NCI-H2171 (cell line): ENCODE measurements around the gene RSBN1.
"Not testable (repeated sequence)": the region's sequence is repeated elsewhere in the genome, so short reads cannot be mapped to it uniquely, and the experiment has no call there.

ENCODE experiments used
- DNase-seq: peaks from one replicate; lab custom pipeline; 2025; lab: John Stamatoyannopoulos, UW

RSBN1 gene

GRCh38 chr1:113744114-113744513, 68.2 kb downstream of the RSBN1 start:
- no peak for DNase-seq

GRCh38 chr1:113742515-113742914, 69.8 kb downstream of the RSBN1 start:
- DNase-seq: no peak

DNA sequence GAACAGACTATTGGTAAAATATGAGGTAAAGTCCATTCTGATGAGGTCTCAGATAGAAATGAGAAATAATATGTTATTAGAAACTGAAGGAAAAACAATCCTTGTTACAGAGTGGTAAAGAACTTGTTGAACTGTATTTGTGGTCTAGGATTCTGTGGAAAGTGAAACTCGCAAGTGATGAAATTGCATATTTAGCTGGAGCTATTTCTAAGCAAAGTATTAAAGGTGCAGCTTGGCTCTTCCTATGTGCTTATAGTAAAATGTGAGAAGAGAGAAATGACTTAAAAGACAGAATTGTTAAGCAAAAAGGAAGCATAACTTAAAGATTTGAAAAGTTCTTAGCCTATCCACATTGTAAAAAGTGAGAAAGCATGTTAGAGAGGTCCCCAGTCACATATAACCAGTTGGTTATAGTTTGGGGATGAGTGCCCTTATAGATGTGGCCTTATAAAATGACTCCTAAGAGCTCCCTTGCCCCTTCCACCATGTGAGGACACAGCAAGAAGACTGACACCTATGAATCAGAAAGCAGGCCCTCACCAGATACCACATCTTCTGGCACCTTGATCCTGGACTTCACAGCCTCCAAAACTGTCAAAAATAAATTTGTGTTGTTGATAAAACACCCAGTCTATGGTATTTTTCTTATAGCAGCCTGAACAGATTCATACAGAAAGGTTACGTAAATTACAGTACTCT, 77.8 kb downstream of the RSBN1 start:
- DNase-seq: no peak

DNA sequence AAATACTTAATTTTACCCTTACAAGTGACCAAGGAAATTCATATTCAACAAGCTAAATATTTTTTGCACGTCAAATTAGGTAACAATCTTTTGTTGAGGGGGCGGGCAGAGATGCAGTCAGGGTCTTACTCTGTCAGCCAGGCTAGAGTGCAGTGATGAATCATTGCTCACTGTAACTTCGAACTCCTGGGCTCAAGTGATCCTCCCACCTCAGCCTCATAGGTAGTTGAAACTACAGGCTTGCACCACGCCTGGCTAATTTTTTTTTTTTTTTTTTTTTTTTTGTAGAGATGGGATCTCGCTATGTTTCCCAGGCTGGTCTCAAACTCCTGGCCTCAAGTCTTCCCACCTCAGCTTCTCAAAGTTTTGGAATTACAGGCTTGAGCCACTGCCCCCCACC, 79.5 kb downstream of the RSBN1 start:
- no peak for DNase-seq

DNA sequence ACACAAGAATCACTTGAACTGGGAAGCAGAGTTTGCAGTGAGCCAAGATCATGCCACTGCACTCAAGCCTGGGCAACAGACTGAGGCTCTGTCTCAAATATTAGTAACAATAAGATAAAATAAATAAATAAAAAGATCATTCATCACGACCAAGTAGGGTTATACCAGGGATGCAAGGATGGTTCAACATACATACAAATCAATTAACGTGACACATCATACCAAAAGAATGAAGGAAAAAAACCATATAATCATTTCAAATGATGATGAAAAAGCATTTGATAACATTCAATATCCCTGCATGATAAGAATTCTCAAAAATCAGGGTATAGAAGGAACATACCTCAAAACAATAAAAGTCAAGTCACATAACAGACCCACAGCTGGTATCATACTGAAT, 91.3 kb downstream of the RSBN1 start:
- DNase-seq: no peak

DNA sequence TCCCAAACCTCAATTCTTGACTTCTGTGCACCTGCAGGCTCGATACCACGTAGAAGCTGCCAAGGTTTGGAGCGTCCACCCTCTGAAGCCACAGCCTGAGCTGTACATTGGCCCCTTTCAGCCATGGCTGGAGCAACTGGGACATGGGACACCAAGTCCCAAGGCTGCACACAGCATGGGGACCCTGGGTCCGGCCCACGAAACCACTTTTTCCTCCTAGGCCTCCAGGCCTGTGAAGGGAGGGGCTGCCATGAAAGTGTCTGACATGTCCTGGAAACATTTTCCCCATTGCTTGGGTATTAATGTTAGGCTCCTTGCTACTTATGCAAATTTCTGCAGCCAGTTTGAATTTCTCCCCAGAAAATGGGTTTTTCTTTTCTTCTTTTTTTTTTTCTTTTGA, 93.7 kb downstream of the RSBN1 start:
- DNase-seq: not testable (repeated sequence)

DNA sequence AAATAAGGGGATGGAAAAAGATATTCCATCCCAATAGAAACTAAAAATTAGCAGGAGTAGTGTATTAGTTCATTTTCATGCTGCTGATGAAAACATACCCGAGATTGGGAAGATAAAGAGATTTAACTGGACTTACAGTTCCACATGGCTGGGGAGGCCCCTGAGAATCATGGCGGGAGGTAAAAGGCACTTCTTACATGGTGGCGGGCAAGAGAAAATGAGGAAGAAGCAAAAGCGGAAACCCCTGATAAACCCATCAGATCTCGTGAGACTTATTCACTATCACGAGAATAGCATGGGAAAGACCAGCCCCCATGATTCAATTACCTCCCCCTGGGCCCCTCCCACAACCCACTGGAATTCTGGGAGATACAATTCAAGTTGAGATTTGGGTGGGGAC, 94.8 kb downstream of the RSBN1 start:
- not testable (repeated sequence) for DNase-seq

DNA sequence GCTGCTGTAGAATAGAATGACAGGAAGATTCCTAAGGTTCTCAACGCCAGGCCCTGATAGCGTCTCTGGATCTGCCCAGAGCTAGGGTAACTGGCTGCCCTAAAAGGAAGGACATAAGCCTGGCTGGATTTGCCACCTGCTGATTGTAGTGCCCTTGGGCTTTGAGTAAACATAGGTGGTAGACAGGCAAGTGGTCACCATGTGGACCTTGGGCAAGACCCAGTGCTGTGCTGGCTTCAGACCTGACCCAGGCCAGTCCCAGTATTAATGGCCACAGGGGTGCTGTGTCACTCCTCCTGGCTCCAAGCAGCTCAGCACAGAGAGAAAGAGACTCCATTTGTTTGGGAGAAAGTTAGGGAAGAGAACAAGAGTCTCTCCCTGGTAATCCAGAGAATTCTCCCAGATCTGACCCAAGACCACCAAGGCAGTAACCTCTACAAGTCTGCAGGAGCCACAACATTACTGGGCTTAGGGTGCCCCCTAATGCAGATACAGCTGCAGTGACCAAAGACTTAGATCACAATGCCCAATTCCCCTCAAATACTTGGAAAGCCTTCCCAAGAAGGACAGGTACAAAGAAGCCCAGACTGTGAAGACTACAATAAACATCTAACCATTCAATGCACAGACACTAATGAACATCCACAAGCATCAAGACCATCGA, 97.5 kb downstream of the RSBN1 start:
- no peak for DNase-seq
